Thyroid gland (tissue), 4 donors: Measurements from ENCODE around the gene FAM83E. TPM values are rescaled to one million over a fixed set of nuclear protein-coding genes. Genes with fewer than 3 reads are reported as not detected.
A peak's percentile ranks its signal among the peaks of the same experiment; 100 is the strongest.

Experiments
- DNase-seq, 2 donors: peaks; one replicate each; pipeline ENCODE4 v3.0.0-alpha.2; 2019
- H3K27ac ChIP-seq, 3 donors: fragments of 200-600 bp; sonication (generic); 1 replicate in 2 of 3; 2 replicates in 1 of 3; pipeline ENCODE4 v1.5.1; 2016 to 2019; ENCODE audit warnings: mild to moderate bottlenecking in 1 of 3, moderate library complexity in 1 of 3
- H3K27me3 ChIP-seq: fragments of 200-600 bp; sonication (generic); one replicate; pipeline ENCODE4 v1.5.1; 2019
- H3K36me3 ChIP-seq, 2 donors: fragments of 200-600 bp; sonication (generic); one replicate each; pipeline ENCODE4 v1.5.1; 2016 to 2019
- H3K4me1 ChIP-seq, 2 donors: fragments of 200-600 bp; sonication (generic); one replicate each; pipeline ENCODE4 v1.5.1; 2017 to 2019
- H3K4me3 ChIP-seq, 3 donors: fragments of 200-600 bp; sonication (generic); replicated peaks in 1 of 3; 1 replicate in 2 of 3; 2 replicates in 1 of 3; pipeline ENCODE4 v1.5.1; 2016; ENCODE audit warnings: mild to moderate bottlenecking in 1 of 3
- H3K9me3 ChIP-seq: fragments of 200-600 bp; sonication (generic); one replicate; pipeline ENCODE4 v1.5.1; 2017
- CTCF ChIP-seq, 6 experiments: fragments of 200-600 bp in 3 of 6; fragments of 450-650 bp in 3 of 6; sonication (generic) in 3 of 6; IDR thresholded peaks; one replicate each; pipeline ENCODE4 v1.5.1; 2016 to 2019; ENCODE audit warnings: antibody characterized with exemption in 6 of 6, mild to moderate bottlenecking in 2 of 6, inconsistent platforms in 1 of 6, moderate library complexity in 1 of 6
- POLR2A ChIP-seq, 2 donors: fragments of 450-650 bp; IDR thresholded peaks; one replicate each; pipeline ENCODE4 v1.6.1; 2017; ENCODE audit warnings: antibody characterized with exemption in 2 of 2, mild to moderate bottlenecking in 2 of 2, moderate library complexity in 1 of 2
- WGBS, 2 donors: methylation state at CpG; one replicate each; pipeline ENCODE4 v1.1.5; 2017; 5-methylcytosine and 5-hydroxymethylcytosine counted together
- intact Hi-C: fragments of 100-400 bp; cut with DNase I; formaldehyde crosslinking; loops from one replicate; pipeline ENCODE4 v1.15.1; 2023
- total RNA-seq, 4 donors: library from RNA; depleted of rRNA; stranded (reverse); fragments of >200 nt; gene quantifications; one replicate each; pipeline ENCODE4 v1.2.3, GENCODE V29; 2016

FAM83E gene
- total RNA-seq, 4 donors from 2014 or later: not detected

GRCh38 chr19:48654299-48655059, 39.6 kb upstream of the FAM83E start:
- H3K9me3 ChIP-seq: no peaks in the 10 kb centered on the region
- 45 to 57% methylated on average over 7 to 10 of the region's 11 CpGs for WGBS, 2 donors
- H3K27me3 ChIP-seq: no peaks in the 10 kb centered on the region

GRCh38 chr19:48651683-48652048, 36.8 kb upstream of the FAM83E start:
- intact Hi-C loops: no loop called here
- Histone ChIP-seq H3K27me3 (no peaks in the 10 kb centered on the region), H3K27ac (no peak overlapping the region), H3K4me3 (no peak overlapping the region), H3K4me1 (peaks cover 5 to 12% of the 10 kb centered on the region in 2 donors), H3K36me3 (no peaks in the 10 kb centered on the region), H3K9me3 (no peaks in the 10 kb centered on the region)
- WGBS, 2 donors: 63 to 89% methylated on average over 3 to 5 of the region's 5 CpGs
- TF ChIP-seq CTCF (IDR thresholded peaks at IDR 0.05) (no peak), POLR2A (IDR thresholded peaks at IDR 0.05) (no peak)
- DNase-seq: no peak

More at GRCh38 chr19:48654299-48655059, 39.6 kb upstream of the FAM83E start:
- TF ChIP-seq CTCF (IDR thresholded peaks at IDR 0.05) (no peak), POLR2A (IDR thresholded peaks at IDR 0.05) (no peak)
- no peak overlapping the region for H3K4me3 ChIP-seq
- H3K27ac ChIP-seq: no peak overlapping the region
- intact Hi-C loops: no loop called here
- H3K36me3 ChIP-seq: no peaks in the 10 kb centered on the region
- H3K4me1 ChIP-seq: peaks cover 4 to 6% of the 10 kb centered on the region in 2 donors
- no peak for DNase-seq

GRCh38 chr19:48650974-48651682, 36.3 kb upstream of the FAM83E start:
- no peak for TF ChIP-seq POLR2A (IDR thresholded peaks at IDR 0.05)
- H3K27me3 ChIP-seq: no peaks in the 10 kb centered on the region
- no peak overlapping the region for H3K4me3 ChIP-seq
- no peak overlapping the region for H3K27ac ChIP-seq
- H3K9me3 ChIP-seq: no peaks in the 10 kb centered on the region
- DNase-seq: no peak
- peaks cover 5 to 12% of the 10 kb centered on the region in 2 donors for H3K4me1 ChIP-seq
- no peaks in the 10 kb centered on the region for H3K36me3 ChIP-seq
- WGBS, 2 donors: 94 to 95% methylated on average over 12 of the region's 12 CpGs
- intact Hi-C loops: no loop called here

- H3K4me3 ChIP-seq: no peak overlapping the region
- DNase-seq: no peak
- peaks cover 13 to 23% of the 10 kb centered on the region in 2 donors for H3K4me1 ChIP-seq
- 79 to 87% methylated on average over 2 of the region's 2 CpGs for WGBS, 2 donors
- no peak overlapping the region for H3K27ac ChIP-seq
- no peaks in the 10 kb centered on the region for H3K9me3 ChIP-seq
- intact Hi-C loops: loop anchor here (10.0 kb wide), 1 partner anchor 187 kb away; the partner anchor contains the start of gene HSD17B14
- TF ChIP-seq CTCF (IDR thresholded peaks at IDR 0.05) (no peak), POLR2A (IDR thresholded peaks at IDR 0.05) (no peak)
- H3K36me3 ChIP-seq: no peaks in the 10 kb centered on the region
- H3K27me3 ChIP-seq: no peaks in the 10 kb centered on the region
Measured at GRCh38 chr19:48648134-48648533, 33.3 kb upstream of the FAM83E start.

- TF ChIP-seq POLR2A (IDR thresholded peaks at IDR 0.05): no peak
- TF ChIP-seq CTCF (IDR thresholded peaks at IDR 0.05): no peak
- intact Hi-C loops: loop anchor here (10.0 kb wide), 1 partner anchor 188 kb away; the partner anchor contains the start of gene HSD17B14
- peak overlapping the region in 2 of 3 donors; percentile 89 to 94 for H3K27ac ChIP-seq
Measured at GRCh38 chr19:48646722-48647216, 31.9 kb upstream of the FAM83E start.

More at GRCh38 chr19:48646722-48647216, 31.9 kb upstream of the FAM83E start:
- Histone ChIP-seq H3K4me3 (peak overlapping the region in 1 of 3 donors; percentile 51), H3K27me3 (no peaks in the 10 kb centered on the region), H3K36me3 (no peaks in the 10 kb centered on the region), H3K4me1 (peaks cover 13 to 23% of the 10 kb centered on the region in 2 donors), H3K9me3 (no peaks in the 10 kb centered on the region)
- WGBS, 2 donors: 15% methylated on average over 10 of the region's 10 CpGs
- no peak for DNase-seq
